Stimulated activated CD4-positive, alpha-beta T cell treated with anti-CD3 and anti-CD28 coated beads, Interleukin-15, amount 100 ng/mL, for 24 hours (primary cell): Measurements from ENCODE around the gene SLC43A1.

Experiments used
- DNase-seq: peaks from one replicate; pipeline ENCODE4 v3.0.0-alpha.2; 2020

The SLC43A1 gene

DNA sequence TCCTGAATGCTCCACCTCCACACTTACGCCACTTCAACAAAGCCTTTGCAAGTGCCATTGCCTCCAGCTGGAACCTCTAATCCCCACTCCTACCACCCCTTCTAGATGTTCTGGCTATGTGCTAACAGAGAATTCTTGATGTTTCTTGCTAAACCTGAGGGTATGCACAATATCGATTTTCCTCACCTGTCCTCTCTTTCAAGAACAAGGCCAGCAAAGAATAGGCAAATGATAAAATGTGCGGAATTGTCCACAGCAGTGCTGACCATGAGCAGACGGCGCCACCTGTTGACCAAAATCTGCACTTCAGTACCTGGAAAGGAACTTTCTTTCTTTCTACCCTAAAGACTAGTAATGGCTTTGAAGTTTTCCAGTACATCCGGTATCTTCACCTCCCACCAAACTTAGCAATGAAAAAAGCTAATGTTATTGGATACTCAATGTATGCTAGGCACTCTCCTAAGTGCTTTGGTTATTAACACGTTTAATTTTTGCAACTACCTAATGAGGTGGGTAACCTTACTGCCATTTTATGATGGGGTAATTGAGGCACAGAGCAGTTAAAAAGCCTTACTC, 11.6 kb upstream of the SLC43A1 start:
- DNase-seq: peak; percentile 81

DNA sequence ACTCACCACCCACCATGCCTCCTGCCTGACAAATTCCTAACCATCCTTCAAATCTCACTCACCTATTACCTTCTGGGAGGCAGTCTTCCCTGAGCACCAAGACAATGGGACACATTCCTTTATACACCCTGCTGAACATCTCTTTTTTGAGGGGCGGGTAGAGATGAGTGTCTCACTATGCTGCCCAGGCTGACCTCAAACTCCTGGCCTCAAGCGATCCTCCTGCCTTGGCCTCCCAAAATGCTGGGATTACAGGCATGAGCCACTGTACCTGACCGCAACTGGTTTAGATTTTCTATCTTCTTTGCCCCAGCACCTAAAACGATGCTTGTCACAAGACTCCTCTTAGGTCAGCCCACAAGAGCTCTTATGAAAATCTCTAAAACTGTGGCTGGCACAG, 7.9 kb upstream of the SLC43A1 start:
- DNase-seq: no peak

GRCh38 chr11:57521116-57521515, 5.6 kb upstream of the SLC43A1 start:
- no peak for DNase-seq

DNA sequence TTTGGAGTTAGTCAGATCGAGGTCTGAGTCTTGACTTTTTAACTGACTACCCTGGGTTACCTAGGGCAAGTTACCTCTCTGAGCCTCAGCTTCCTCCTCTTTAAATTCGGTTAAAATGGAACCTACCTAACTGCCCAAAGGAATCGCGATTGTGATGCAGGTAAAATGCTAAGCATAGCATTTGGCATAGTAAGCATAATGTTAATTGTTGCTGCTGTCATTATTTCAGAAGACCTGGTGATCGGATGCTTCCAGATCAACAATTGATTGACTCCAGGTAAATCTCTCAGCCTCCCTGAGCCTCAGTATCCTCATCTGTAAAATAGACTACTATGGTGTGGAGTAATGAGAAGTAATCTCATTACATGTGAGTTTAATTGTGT, 550 bp upstream of the SLC43A1 start:
- no peak for DNase-seq

DNA sequence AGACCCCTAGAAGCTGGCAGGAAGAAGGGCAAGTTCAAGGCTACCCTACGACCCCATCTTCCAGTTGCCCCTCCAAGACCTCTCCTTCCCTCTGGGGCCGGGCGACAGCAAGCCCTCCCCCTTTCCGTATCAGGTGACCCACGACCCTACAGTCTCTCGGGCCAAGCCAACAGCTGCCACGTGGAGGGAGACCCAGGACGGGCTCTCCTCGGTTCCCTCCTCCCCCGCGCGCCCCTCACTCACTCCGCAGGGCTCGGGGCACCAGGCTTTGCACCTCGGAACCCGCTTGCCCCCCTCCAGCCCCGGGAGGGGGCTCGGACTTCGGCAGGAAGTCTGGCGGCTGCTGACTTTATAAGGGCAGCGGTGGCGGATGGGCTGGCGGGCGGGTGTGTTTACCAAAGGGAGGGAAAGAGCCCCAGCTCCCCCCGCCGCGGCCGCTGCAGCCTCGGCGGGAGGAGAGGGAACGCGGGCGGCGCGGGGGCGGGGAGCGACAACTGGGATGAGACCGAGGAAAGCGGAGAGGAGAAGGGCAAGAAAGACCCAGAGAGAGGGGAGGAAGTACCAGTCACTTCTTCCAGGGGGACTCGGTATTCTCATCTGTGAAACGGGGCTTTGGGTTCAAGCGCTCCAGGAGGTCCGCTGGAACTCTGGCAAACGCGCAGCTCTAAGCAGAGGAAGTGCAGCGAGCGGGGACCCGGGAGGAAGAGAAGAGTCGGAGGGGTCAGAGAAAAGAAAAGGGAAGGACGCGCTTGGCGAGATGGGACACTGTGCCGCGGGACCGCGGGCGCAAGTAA, 767 bp downstream of the SLC43A1 start:
- DNase-seq: peak; percentile 76

DNA sequence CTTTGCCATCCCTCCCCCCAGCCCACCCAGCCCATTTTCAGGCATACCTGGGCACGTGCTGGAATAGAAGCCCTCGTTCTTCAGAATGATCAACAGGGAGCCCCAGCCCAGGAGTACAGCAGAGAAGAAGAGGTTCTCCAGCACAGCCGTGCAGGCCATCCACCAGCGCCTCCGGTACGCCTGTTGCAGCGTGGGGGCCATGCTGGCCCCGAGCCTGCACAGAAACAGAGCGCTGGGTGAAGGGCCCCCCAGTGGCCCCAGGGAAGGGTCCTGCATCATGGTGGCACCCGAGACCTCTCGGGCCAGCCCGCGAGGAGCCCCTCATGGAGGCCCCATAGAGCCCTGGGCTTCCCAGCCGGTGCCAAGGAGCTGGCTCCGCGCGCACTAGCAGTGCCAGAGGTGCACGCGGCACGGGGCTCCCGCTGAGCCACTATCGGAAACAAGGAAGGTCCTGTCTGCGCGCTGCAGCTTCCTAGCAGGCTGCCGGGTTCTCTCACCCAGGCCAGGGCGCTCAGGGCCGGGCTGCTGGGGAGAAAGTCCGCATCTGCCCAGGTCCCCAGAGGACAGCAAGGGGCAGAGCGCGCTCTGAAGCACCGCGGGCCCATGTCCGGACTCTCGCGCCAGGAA, 1.5 kb downstream of the SLC43A1 start:
- DNase-seq: peak; percentile 61

DNA sequence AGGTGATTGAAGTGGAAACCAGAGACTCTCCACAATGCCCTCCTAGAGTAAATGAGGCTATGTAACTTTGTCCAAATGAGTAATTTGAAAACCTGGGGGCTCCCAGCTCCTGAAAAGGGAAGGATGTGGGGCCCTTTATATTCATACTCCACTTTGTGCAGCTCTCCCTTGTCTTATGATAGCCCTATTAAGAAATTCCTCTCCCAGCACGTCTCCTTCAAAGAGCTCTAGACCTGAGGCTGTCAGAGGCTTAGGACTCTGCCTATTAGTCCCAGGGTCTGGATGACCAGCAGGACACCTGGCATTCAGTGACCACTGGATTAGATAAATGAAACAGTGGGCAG, 2.1 kb downstream of the SLC43A1 start:
- DNase-seq: no peak

DNA sequence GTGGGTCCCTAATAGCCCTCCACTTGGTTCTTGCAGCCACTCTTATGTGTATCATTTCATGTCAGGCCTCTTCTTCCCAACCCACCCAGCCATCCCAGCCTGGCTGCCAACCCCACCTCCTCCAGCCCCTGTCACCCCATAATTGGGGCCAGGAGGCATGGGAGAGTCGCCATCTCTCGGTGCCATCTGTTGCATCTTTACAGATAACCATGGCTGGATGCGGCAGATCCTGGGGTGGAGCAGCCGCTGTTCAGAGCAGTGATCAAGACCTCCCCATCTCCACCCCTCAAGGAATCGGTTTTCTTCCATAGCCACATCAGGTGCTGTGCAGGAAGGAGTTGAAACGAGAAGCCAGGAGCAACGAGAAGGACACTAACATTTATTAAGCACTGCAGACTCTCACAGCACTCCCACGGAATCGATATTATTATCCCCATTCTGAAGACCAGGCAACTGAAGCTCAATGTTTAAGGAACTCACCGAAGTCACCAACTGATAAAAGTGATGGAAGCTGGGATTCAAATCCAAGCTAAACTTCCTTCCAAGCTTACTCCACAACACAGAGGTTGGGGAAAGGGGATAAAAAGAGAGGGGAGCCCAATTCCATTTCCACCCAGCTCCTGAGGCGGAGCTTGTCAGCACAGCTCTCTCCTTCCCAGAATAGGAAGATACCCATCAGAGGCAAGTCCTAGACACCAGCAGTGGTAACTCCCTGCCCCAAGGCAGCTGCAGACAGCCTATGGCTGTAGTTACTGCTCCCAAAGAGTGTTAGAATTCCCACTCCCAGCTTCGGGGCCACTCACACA, 2.7 kb downstream of the SLC43A1 start:
- DNase-seq: no peak

DNA sequence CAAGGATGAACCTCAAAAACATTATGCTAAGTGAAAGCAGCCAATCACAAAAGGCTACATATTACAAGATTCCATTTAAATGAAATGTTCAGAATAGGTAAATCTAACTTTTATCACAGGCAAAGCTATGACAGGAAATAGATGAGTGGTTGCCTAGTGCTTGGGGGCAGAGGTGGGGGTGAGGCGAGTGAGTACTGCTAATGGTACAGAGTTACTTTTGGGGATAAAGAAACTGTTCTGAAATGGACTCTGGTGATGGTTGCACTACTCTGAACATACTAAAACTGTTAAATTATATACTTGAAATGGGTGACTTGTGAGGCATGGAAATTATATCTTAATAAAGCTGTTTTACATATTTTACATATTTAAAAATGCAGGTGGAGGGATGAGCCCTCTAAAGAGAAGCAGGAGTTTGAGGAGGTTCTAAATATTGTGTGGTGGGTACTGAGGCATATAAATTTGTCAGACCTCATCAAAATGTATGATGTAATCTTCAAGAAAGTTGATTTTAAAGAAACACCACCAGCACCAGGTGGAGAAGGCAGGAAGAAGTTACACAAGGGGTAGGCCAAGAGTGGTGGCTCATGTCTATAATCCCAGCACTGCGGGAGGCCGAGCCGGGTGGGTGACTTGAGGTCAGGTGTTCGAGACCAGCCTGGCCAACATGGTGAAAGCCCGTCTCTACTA, 3.6 kb downstream of the SLC43A1 start:
- DNase-seq: no peak

- DNase-seq: no peak
Observed at GRCh38 chr11:57508341-57509170, 6.9 kb downstream of the SLC43A1 start.

GRCh38 chr11:57506522-57506921, 9.0 kb downstream of the SLC43A1 start:
- DNase-seq: no peak

- no peak for DNase-seq
Observed at GRCh38 chr11:57504511-57504910, 11.0 kb downstream of the SLC43A1 start.

- no peak for DNase-seq
Observed at GRCh38 chr11:57502870-57503269, 12.6 kb downstream of the SLC43A1 start.

DNA sequence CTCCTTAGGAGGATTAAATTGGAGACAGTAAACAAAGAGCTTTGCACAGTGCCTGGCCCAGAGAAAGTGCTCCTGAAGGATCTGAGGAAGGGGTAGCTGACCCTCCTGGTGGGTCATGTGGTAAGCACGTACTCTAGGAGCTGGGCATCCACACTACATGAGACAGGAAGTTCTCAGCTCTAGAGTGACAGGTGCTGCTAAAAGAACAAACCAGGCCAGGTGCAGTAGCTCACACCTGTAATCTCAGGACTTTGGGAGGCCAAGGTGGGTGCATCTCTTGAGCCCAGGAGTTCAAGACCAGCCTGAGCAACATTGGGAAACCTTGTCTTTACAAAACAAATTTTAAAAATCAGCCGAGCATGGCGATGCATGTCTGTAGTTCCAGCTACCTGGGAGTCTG, 13.1 kb downstream of the SLC43A1 start:
- no peak for DNase-seq

- no peak for DNase-seq
Observed at GRCh38 chr11:57501953-57502352, 13.5 kb downstream of the SLC43A1 start.

DNA sequence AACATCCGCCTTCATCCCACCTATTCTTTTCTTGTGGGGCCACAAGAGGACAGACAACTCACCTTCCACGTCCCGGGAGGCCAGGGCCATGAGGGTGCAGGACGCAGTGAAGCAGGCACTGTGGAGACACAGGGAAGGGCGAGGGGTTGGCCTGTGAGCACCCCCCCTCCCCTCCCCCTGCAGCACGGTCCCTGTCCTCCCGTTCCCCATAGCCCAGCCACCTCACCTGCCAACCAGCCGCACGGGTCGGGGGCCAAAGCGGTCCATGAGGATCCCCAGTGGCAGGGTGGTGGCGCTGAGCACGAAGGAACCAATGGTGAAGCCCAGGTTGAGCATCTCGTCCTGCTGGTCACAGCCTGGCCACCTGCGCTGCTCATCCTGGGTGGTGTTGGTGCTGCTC, 14.6 kb downstream of the SLC43A1 start:
- no peak for DNase-seq

DNA sequence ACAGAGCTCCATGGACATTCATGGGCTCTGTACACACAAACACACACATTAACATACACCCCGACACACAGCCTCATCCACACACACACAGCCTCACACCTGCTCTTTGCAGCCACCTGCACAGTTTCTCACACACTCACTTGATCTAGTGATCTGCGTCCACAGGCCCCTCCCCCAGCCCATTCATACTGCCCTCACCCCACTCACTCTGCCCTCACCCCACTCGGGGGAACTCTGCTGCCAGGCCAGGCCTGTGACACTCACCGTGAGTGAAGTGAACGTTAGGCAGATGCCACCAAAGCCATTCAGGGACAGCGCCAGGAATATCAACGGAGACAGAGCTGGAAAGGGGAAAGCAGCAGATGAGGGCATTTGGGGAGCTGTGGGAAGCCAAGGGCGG, 15.0 kb downstream of the SLC43A1 start:
- DNase-seq: no peak

- DNase-seq: no peak
Observed at GRCh38 chr11:57499983-57500461, 15.5 kb downstream of the SLC43A1 start.

GRCh38 chr11:57499413-57499982, 16.0 kb downstream of the SLC43A1 start:
- peak; percentile 69 for DNase-seq

DNA sequence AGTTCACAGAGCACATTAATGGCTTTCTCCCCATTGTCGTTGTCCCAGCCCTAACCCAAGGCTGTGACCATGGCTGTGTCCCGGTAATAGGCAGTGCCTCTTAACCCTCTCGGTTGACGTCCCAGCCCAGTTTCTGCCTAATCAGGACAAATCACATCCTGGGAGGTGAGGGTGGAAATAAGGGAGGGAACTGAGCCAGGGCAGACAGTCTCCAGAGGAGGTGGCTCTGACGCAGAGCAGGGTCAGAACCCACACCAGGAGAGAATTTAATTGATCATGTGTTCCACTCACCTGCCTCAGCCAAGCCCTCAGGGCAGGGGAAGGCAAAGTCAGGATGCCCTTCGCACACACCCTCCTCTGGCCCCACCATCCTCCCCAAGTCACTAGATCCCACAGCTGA, 17.0 kb downstream of the SLC43A1 start:
- no peak for DNase-seq
